NCI-H510A (cell line): ENCODE data around the gene PTPN7.
"Not testable (repeated sequence)": the region's sequence is repeated elsewhere in the genome, so short reads cannot be mapped to it uniquely, and the experiment has no call there.

Experiments used
- DNase-seq: peaks from one replicate; lab custom pipeline; 2025; lab: John Stamatoyannopoulos, UW

The PTPN7 gene

GRCh38 chr1:202160377-202160940 lies at the start of gene PTPN7:
PTPN7 (minus strand) TSS chr1:202160602; CDS start chr1:202159402, 1,200 bp downstream.
- DNase-seq: no peak

DNA sequence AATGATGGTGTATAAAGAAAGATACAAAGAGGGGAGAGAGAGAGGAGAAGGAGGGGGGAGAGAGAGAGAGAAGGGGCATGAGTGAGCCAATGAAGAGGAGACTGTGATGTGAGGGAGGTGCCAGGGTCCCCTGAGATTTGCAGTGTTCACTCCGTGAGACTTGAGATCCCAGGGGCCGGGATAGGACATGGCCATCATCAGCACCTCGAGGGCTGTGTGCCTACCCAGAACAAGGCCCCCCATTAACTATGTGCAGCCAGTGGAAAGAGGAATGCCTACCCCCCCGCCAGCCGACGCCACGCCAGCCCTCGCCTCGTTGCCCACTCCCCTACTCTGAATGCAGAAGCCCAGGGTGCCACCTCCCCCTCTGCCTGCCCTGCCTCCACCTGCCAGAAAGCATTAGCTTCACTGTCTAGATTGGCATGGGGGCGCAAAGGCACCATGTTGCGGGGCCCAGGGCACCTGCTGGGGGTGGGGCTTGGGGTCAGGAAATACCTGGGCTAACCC lies 48.0 kb upstream of the PTPN7 start:
- no peak for DNase-seq

GRCh38 chr1:202207292-202207691 lies 46.9 kb upstream of the PTPN7 start:
- DNase-seq: no peak

GRCh38 chr1:202205523-202206190 lies 45.3 kb upstream of the PTPN7 start:
- DNase-seq: no peak

- no peak for DNase-seq
Measured at GRCh38 chr1:202204065-202204464, 43.7 kb upstream of the PTPN7 start.

GRCh38 chr1:202203238-202204039 lies 43.0 kb upstream of the PTPN7 start:
- DNase-seq: no peak

- DNase-seq: no peak
Measured at GRCh38 chr1:202202500-202203168, 42.2 kb upstream of the PTPN7 start.

DNA sequence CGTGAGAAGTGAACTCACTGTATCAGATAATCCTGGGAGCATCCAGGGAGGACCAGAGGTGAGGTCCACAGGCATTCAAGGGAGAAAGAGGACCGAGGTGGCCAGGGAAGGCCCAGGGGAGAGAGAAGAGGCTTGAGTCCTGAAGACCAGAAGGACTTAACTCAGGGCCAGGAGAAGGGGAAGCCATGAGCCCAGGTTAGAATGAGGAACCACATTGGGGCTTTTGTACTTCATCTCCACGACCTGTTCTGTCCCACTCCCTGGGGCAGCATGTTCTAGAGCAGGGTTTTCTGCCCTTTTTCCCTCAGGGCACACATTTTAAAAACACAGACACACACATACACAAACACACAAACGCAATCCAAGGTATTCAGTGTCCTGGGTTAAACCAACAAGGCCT lies 41.6 kb upstream of the PTPN7 start:
- no peak for DNase-seq

DNA sequence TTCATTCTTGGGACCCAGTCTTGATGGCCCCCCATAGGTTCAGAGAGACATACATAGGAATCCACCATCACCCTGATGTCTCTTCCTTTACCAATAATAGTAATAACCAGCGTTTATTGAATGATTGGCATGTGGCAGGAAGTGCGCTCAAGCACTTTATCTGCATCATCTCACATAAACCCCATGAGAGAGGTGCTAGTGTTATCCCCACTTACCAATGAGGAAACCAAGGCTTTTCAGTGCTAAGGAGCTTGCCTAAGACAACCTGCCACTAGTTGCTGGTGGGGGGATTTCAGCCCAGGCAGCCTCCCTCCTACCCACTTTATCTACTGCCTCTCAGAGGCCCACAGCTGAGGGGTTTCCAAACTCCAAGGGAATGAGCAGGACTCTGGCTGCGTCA lies 40.9 kb upstream of the PTPN7 start:
- no peak for DNase-seq

- DNase-seq: no peak
Measured at GRCh38 chr1:202200669-202201068, 40.3 kb upstream of the PTPN7 start.

DNA sequence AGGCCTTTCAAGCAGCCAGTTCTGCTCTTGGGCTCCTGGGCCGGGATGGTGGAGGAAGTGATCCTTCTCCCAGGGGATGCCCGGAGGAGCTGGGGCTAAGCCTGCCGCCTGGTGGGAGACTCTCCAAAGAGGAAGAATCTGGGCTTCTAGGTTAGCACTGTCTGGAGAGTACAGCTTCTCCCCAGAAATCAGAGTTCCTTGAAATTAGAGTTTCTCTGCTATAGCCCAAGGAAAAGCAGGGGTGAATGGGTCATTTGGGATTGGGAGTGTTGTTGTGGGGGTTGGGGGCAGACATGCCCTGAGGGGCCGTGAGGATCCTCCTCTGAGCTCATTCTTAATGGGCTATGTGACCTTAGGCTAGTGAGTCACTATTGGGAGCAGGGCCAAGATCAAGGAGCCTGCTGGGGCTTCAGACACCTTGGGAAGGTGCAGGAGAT lies 39.7 kb upstream of the PTPN7 start:
- DNase-seq: no peak

GRCh38 chr1:202199040-202199889 lies 38.9 kb upstream of the PTPN7 start:
- DNase-seq: no peak

DNA sequence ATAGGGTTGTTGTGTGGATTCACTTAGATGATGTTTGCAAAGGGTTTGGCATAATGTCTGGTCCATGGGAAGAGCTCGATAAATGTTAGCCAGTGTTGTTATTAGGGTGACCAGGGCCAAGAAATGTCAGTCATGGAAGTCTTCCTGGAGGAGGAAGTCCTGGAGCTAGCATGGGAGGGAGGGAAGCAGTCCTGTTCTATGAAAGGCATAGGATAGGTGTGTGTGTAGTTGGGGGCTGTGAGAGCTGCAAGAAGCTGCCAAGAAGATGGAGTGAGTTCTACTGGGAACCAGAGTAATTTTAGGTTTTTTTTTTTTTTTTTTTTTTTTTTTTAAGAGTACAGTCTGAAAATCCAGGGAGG lies 37.9 kb upstream of the PTPN7 start:
- no peak for DNase-seq

DNA sequence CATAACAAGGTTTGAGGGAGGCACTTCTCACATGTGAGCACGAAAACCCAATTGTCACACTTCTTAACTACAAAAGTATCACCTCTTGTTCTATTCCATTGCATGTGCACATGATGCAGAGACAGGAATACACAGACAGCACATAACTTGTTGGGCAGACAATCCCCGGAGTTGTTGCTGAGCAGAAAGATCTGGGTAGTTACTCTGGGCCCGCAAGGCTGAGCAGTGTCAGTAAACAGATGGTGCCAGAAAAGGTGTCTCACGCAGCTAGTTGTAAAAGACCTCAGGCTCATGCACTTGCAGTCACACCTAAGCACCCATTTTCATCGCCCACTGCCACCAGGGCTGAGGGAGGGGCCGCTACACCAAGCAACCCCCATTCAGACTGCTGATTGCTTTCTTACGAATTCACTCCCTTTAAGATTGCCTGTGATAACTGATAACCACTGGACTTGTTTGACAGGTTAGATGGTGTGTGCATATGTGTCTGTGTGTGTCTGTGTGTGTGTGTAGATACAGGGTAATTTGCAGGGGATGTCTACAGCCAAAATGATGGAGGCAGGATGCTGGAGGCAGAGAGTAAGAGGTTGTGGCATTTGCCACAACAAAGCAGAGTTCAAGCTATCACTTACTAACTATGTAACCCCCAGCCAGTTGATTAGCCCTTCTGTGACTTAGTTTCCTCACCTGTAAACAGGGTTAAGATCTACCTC lies 37.4 kb upstream of the PTPN7 start:
- DNase-seq: no peak

DNA sequence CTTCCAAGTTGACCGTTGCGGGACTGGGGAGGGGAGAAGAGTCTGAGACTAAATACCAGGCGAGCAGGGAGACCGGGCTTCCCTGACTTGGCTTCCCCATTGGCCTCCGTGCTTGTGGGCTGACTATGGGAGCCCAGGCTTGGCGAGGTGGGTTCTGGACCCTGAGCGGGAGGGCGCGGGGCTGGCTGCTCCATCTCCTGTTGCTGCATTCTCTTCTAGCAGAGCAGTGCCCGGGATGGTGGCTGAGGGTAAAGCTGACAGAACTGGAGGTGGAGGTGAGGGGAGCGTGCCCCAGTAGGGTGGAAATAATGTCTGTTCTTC lies 33.9 kb upstream of the PTPN7 start:
- no peak for DNase-seq

DNA sequence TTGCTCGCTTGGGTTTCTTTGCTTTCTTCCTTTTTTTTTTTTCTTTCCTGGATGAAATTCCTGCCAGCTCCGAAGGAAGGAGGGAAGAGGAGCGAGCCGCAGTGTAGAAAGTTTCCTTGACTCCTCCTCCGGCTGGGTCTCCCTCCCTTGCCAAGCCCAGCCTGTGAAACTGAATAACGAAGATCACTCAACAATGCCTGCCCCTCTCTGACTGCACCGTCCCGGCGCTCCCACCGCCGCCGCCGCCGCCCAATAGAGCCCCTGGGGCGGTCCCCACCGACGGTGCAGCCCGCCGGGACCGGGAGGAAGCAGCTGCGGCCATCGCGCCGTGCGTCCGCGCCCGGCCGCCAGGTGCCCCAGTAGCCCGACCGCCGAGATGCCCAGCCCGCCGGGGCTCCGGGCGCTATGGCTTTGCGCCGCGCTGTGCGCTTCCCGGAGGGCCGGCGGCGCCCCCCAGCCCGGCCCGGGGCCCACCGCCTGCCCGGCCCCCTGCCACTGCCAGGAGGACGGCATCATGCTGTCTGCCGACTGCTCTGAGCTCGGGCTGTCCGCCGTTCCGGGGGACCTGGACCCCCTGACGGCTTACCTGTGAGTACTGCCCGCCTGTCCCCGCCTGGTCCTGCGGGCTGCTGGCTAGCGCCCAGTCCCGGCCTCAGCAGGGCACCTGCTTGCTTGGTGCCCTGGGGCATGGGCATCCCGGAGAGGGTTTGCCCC lies 33.4 kb upstream of the PTPN7 start, which contains the start of gene LGR6:
Gene LGR6 (plus strand): TSS at position 186 of the 714 bp plus-strand sequence. CDS start 191 bp downstream, at position 377.
- no peak for DNase-seq

DNA sequence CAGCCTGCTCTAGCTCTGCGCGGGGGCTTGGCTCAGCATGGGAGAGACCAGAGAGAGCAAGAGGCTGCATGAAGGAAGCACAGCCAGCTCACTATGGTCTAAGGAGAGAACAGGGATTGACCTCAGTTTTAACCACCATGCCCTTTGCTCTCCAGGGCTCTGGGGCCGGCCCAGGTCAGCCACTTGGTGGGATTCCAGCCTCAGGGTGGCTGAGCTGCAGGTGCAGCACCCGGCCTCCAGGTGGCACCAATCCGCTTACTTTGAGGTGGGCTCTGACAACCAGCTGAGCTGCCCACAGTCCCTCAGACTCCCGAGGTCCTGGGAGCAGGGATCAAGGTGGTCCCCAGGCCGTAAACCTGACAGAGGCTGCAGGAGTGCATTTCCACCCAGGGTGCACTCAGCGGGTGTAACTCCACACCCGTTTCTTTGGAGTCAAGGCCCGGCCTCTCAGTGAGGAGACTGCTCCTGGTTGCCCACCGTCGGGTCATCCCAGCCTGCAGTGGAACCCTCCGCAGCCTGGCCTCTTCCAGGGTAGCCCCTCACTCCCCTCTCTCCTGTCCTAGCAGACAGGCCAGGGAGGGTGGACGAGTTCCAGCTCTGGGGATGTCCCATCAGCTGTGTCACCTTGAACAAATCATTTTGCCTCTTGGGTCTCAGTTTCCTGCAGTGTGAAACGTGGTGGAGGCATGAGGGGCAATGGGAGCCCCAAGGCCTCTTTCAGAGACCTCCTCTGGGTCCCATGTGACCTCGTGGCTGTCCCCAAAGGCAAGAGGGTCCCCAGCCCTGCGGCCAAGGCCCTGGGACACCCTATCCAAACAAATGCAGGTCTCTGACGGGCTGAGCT lies 32.6 kb upstream of the PTPN7 start:
- DNase-seq: no peak

GRCh38 chr1:202191391-202191790 lies 31.0 kb upstream of the PTPN7 start:
- DNase-seq: not testable (repeated sequence)
